ENCODE data around the gene RAP1GAP. TPM values are rescaled to one million over a fixed set of nuclear protein-coding genes. Genes with fewer than 3 reads are reported as not detected.
"Not testable (repeated sequence)": the region's sequence is repeated elsewhere in the genome, so short reads cannot be mapped to it uniquely, and the experiment has no call there.

Gene RAP1GAP
- total RNA-seq, 1 experiment from 2014 or later, result 30.2 TPM

GRCh38 chr1:21567241-21568005, 101.7 kb downstream of the RAP1GAP start:
- H3K4me1 ChIP-seq (replicated peaks; ENCODE audit: insufficient read depth), result no peaks in the 10 kb centered on the region
- DNase-seq, result no peak
- no peaks in the 10 kb centered on the region for H4K20me1 ChIP-seq (ENCODE audit: insufficient read depth)
- no peak overlapping the region for H3K27ac ChIP-seq
- H3K27me3 ChIP-seq (ENCODE audit: insufficient read depth, low read depth), result no peaks in the 10 kb centered on the region
- no peak overlapping the region for H2AFZ ChIP-seq
- no peaks in the 10 kb centered on the region for H3K79me2 ChIP-seq (ENCODE audit: low read depth)
- H3K9me3 ChIP-seq (ENCODE audit: insufficient read depth, low read depth), result no peaks in the 10 kb centered on the region
- POLR2A ChIA-PET (ENCODE audit: unreplicated experiment), result no interaction called here
- CTCF ChIA-PET, result no interaction called here
- TF ChIP-seq CTCF (conservative IDR thresholded peaks at IDR 0.05) (no peak), EZH2 (IDR thresholded peaks at IDR 0.05; ENCODE audit: low read depth) (no peak)
- H3K4me2 ChIP-seq, result no peak overlapping the region
- H3K4me3 ChIP-seq, result no peak overlapping the region
- no peaks in the 10 kb centered on the region for H3K36me3 ChIP-seq (ENCODE audit: low read depth)
- no peaks in the 10 kb centered on the region for H3K9me2 ChIP-seq (ENCODE audit: insufficient read depth)
- intact Hi-C loops (cut with micrococcal nuclease; ENCODE audit: unreplicated experiment), result no loop called here
- no peaks in the 10 kb centered on the region for H3F3A ChIP-seq (ENCODE audit: insufficient read depth, low read depth)
- BruUV-seq (replicated peaks), result no TSS peak

GRCh38 chr1:21566361-21566760, 102.8 kb downstream of the RAP1GAP start:
- H3K27ac ChIP-seq; H2AFZ ChIP-seq; H3K36me3 ChIP-seq (ENCODE audit: low read depth); H3K27me3 ChIP-seq (ENCODE audit: insufficient read depth, low read depth); H4K20me1 ChIP-seq (ENCODE audit: insufficient read depth); H3K4me2 ChIP-seq; H3K79me2 ChIP-seq (ENCODE audit: low read depth); H3K9me3 ChIP-seq (ENCODE audit: insufficient read depth, low read depth); H3F3A ChIP-seq (ENCODE audit: insufficient read depth, low read depth); DNase-seq; POLR2A ChIA-PET (ENCODE audit: unreplicated experiment); H3K9me2 ChIP-seq (ENCODE audit: insufficient read depth); H3K4me1 ChIP-seq (replicated peaks; ENCODE audit: insufficient read depth); BruUV-seq (replicated peaks); H3K4me3 ChIP-seq; intact Hi-C loops (cut with micrococcal nuclease; ENCODE audit: unreplicated experiment): not testable (repeated sequence)
- CTCF ChIA-PET, result interaction anchor here (0.7 kb wide), 1 partner anchor 39 kb away, joined by 3 read pairs; no protein-coding TSS in a partner anchor

- H3K4me3 ChIP-seq, result no peak overlapping the region
- H3K9me3 ChIP-seq (ENCODE audit: insufficient read depth, low read depth), result no peaks in the 10 kb centered on the region
- TF ChIP-seq EZH2 (IDR thresholded peaks at IDR 0.05; ENCODE audit: low read depth) (no peak), CTCF (conservative IDR thresholded peaks at IDR 0.05) (no peak)
- H3F3A ChIP-seq (ENCODE audit: insufficient read depth, low read depth), result no peaks in the 10 kb centered on the region
- H3K4me1 ChIP-seq (replicated peaks; ENCODE audit: insufficient read depth), result no peaks in the 10 kb centered on the region
- no peaks in the 10 kb centered on the region for H3K9me2 ChIP-seq (ENCODE audit: insufficient read depth)
- intact Hi-C loops (cut with micrococcal nuclease; ENCODE audit: unreplicated experiment), result no loop called here
- no peaks in the 10 kb centered on the region for H3K36me3 ChIP-seq (ENCODE audit: low read depth)
- no peak overlapping the region for H3K27ac ChIP-seq
- no peaks in the 10 kb centered on the region for H3K79me2 ChIP-seq (ENCODE audit: low read depth)
- ChIA-PET POLR2A (ENCODE audit: unreplicated experiment) (no interaction called here), CTCF (no interaction called here)
- no peak overlapping the region for H3K4me2 ChIP-seq
- no peak for DNase-seq
- no peaks in the 10 kb centered on the region for H4K20me1 ChIP-seq (ENCODE audit: insufficient read depth)
- H2AFZ ChIP-seq, result no peak overlapping the region
- no peaks in the 10 kb centered on the region for H3K27me3 ChIP-seq (ENCODE audit: insufficient read depth, low read depth)
- BruUV-seq (replicated peaks), result no TSS peak
Observed at GRCh38 chr1:21565285-21565684, 103.9 kb downstream of the RAP1GAP start.

All from PC-9 (cell line).